ENCODE measurements around the gene DEUP1.
"Not testable (repeated sequence)": the region's sequence is repeated elsewhere in the genome, so short reads cannot be mapped to it uniquely, and the experiment has no call there.

Gene DEUP1, protein sequence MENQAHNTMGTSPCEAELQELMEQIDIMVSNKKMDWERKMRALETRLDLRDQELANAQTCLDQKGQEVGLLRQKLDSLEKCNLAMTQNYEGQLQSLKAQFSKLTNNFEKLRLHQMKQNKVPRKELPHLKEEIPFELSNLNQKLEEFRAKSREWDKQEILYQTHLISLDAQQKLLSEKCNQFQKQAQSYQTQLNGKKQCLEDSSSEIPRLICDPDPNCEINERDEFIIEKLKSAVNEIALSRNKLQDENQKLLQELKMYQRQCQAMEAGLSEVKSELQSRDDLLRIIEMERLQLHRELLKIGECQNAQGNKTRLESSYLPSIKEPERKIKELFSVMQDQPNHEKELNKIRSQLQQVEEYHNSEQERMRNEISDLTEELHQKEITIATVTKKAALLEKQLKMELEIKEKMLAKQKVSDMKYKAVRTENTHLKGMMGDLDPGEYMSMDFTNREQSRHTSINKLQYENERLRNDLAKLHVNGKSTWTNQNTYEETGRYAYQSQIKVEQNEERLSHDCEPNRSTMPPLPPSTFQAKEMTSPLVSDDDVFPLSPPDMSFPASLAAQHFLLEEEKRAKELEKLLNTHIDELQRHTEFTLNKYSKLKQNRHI

GRCh38 chr11:93330446-93330984 lies at the start of gene DEUP1:
Gene DEUP1 (plus strand): TSS chr11:93330742. CDS start chr11:93332260, 1,518 bp downstream.
- no peak for DNase-seq (ENCODE audit: low read depth in 2 of 2)

GRCh38 chr11:93285430-93285829 lies 45.1 kb upstream of the DEUP1 start:
- no peak for DNase-seq (ENCODE audit: low read depth in 2 of 2)

- DNase-seq (ENCODE audit: low read depth in 2 of 2): no peak
Measured at GRCh38 chr11:93287434-93287833, 43.1 kb upstream of the DEUP1 start.

DNA sequence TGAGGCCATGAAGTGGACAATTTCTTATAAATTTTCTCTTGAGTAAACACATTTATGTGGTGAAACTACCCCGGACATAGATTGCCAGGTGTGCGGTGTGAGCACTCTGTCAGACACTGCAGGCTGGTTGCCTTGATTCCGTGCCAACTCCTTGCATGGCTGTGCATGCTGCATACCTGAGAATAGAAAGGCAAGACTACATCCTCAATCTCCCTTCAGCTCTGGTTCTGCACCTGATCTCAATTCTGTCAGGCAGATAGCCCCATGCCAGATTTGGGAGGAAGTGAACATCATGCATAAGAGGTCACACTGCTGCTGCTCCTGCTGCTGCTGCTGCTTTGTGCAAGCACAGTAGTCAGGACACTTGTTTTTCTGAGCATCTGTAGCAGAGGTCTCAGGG lies 42.5 kb upstream of the DEUP1 start:
- no peak for DNase-seq (ENCODE audit: low read depth in 2 of 2)

DNA sequence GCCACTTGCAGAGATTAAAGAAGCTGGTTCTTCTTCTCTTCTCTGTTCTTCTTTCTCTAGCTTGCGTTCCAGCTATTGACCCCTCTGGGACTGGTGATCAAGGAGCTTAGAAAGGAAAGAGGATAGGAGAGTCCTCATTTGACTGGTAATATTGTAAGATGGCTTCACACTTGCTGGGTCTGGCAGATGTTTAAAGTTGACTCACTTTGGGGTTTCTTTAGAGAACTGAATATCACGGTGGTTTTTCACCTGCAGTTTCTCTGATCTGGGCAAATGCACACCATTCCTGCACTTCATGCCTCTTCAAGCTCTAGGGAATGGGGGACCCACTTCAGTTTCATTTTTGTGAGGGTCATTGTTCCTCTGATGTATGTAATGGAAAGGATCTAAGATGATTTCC lies 41.8 kb upstream of the DEUP1 start:
- no peak for DNase-seq (ENCODE audit: low read depth in 2 of 2)

DNA sequence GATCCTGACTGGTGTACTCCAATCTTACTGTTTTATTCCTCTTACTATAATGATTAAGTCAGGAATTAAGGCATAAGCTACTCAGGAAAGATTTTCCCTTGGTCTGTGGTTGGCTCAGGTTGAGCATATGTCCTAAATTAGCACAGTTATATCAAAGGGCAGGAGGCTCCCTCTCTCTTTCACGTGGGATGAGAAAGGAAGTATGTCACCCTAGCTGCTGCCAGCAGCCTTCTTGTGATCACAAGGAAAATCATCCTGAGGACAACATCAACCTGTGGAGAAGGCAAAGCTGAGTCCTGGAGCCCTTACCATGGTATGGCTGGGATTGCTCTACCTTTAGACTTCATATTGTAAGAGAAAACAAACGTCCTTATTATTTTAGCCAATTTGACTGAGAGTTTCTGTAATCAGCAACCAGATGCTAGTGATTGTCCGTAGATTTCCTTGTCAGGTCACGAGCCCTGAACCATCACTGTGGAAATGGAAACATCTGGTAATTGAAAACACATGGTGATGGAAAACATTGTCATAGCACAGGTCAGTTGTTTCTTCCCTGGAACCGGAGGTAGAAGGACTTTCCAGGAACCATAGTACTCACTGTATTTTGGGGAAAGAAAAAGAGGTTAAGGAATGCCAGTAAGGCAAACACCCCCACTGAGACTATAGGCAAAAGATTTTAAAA lies 40.6 kb upstream of the DEUP1 start:
- no peak for DNase-seq (ENCODE audit: low read depth in 2 of 2)

DNA sequence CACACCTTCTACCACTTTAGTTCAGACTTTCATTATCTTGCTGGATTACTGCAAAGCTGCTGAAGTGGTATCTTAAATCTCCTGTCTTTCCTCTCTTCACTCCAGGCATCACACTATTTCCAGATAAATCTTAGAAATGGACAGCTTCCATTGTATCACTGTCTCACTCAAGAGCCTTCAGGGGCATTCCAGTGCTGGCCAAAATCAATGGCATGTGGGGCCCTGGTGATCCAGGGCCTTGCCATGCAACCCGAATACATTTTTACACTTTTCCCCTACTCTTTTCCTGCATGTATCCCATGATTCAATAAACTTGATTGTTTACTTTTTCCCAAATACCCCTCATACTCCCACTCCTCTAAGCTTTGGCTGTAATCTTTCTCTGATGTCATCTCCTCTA lies 39.4 kb upstream of the DEUP1 start:
- DNase-seq (ENCODE audit: low read depth in 2 of 2): no peak

DNA sequence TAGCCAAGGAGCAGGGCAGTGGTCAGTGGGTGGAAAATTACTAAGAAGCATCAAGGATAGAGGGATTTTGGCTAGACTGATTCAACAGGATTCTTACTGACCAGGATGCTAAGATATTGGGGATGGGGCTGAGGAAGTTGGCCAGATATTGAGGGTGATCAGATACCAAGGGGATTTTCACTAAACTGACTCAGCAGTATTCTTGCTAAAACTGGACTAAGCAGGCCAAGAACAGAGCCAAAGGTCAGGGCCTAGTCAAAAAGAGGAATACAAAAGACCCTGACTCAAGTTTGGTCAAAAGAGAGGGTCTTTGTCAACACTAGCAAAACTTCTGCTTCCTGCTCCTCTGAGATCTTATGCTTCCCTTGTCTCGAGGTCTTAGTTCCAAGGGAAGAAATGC lies 38.6 kb upstream of the DEUP1 start:
- no peak for DNase-seq (ENCODE audit: low read depth in 2 of 2)

DNA sequence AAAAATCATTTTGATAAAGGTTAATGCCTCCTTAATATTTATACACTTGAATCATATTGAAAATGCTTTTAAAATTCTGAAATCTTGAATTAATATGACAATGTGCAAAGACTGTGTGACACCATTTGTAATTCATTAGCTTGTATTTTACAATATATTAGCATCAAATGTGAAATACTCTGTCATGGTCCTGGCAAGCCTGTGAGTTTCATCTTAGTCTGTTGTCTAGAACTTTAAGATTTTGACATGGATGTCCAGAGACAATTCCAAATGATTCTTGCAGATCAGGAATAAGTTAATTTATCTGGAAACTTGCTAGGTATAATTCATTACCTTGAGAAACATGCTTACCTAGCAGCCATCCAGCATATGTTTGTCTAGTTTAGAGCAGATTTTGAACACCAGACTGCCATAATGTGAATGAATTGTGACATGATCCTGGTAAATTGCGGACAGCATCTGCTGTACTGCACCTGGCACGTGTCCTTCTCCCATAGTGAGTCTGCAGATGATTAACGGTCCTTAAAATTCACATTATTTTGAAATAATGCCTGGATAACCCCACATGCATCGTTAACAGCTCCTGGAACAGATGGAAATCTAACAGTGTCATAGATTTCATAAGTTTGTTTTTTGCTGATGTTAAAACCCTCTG lies 34.5 kb upstream of the DEUP1 start:
- no peak for DNase-seq (ENCODE audit: low read depth in 2 of 2)

DNA sequence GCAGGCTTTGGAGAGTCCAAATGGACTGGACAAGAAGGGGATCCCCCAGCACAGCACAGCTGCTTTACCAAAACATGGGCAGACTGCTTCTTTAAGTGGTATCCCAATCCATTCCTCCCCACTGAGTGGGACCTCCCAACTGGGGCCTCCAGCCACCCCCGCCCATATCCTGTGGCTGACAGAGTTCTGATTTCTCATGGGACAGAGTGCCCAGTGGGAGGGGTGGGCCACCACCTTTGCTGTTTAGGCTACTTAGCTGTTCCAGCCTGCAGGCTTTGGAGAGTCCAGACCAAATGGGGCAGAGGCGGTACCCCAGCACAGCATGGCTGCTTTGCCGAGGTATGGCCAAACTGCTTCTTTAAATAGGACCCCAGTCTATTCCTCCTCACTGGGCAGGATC lies 26.9 kb upstream of the DEUP1 start:
- DNase-seq (ENCODE audit: low read depth in 2 of 2): no peak

DNA sequence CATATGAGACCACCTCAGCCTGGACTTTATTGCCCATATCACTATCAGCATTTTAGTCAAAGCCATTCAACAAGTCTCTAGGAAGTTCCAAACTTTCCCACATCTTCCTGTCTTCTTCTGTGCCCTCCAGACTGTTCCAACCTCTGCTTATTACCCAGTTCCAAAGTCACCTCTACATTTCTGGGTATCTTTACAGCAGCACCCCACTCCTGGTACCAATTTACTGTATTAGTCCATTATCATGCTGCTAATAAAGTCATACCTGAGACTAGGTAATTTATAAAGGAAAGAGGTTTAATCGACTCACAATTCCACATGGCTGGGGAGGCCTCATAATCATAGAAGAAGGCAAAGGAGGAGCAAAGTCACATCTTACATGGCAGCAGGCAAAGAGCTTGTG lies 16.1 kb upstream of the DEUP1 start:
- DNase-seq (ENCODE audit: low read depth in 2 of 2): not testable (repeated sequence)

DNA sequence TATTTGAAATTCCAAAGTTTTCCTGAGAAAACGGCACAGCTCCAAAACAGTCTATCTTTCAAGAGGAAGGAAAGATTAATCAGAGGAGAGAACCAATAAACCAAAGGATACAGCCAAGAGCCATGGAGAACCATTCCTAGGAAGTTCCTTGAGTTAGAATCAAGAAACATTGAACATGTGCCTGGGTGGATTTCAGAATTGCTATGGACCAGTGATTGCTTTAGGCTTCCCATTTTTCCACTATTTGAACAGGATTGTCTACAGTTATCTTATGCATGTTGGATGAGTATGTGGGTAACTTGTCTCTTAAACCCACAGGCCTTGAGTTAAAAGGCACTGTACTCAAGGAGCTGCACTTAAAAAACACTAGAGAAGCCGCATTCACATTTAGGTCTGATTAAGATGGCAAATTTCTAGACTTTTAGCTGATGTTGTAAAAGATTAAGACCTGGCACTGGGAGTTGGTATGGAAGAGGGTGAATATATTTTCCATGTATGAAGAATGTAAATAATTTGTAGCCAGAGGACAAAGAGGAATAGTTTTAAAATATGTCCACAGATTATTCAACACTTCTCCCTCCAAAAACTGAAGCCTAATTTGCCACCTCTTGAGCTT lies 11.2 kb upstream of the DEUP1 start:
- DNase-seq (ENCODE audit: low read depth in 2 of 2): no peak

DNA sequence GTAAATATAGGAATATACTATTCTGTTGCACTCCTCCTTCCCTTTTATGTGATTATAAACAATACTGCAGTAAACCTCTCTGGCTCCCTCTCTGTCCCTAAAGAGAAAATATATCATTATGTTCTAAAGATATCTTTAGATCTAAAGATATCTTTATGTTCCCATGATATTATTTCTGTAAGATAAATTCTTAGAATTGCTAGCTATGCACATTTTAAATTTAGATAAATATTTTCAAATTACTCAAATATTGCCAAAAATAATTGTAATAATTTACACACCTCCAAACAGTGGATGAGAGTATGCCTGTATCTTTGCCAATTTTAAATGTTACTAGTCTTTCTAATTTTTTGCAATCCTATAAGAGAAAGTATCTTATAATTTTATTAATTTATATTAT lies 10.3 kb upstream of the DEUP1 start:
- DNase-seq (ENCODE audit: low read depth in 2 of 2): no peak

- DNase-seq (ENCODE audit: low read depth in 2 of 2): no peak
Measured at GRCh38 chr11:93322207-93322606, 8.3 kb upstream of the DEUP1 start.

DNA sequence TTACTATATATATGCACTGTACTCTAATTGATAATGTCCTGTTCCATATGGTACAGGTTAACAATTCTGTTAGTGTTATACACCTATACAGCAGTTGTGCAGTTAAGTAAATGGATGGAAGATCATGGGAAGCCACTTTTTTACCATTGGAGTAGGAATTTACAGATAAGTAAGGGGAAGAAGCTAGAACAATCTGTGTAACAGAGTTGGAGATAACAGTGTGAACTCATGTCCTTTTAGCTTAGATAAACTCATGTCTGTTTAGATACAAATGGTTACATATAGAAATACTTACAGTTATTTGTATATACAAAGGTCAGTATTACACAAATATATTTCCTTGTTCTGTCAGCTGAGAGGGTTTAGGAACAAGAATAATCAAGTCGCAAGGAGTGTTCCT lies 6.8 kb upstream of the DEUP1 start:
- no peak for DNase-seq (ENCODE audit: low read depth in 2 of 2)

DNA sequence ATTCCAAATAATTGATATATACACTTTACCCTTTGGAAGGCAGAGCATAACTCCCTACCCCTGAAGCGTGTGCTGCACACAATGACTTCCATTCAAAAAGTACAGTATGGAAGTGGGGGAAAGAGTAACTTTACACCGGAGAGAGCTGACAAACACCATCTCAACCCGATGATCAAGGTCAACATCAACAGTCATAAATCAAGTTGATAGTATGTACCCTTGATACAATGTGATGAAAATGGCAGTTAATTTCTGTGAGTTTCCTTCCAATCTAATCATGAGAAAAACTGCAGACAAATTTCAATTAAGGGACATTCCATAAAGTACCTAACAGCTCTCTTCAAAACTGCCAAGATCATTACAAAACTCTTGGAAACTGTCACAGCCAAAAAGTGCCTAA lies 6.0 kb upstream of the DEUP1 start:
- no peak for DNase-seq (ENCODE audit: low read depth in 2 of 2)

DNA sequence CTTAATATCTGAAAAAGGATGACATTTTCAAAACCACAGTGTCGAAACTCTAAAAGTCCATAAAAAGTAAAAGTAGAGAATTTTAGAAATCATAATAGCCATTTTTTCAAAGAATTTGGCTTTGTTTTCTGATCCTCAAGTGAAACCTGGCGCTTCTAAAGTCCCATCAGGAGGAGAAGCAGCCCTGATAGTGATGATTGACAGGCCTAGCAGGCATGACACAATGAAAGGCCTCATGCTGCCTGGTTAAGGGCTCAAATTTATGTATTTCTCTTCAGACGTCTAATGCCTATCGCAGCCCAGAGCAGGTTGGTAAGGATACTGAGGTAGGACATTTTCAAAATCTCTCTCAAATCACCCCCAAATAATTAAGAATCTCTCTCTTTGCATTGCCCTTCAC lies 3.9 kb upstream of the DEUP1 start:
- no peak for DNase-seq (ENCODE audit: low read depth in 2 of 2)

- no peak for DNase-seq (ENCODE audit: low read depth in 2 of 2)
Measured at GRCh38 chr11:93329936-93330445, 551 bp upstream of the DEUP1 start.

GRCh38 chr11:93340223-93340622 lies 9.7 kb downstream of the DEUP1 start:
- no peak for DNase-seq (ENCODE audit: low read depth in 2 of 2)

- no peak for DNase-seq (ENCODE audit: low read depth in 2 of 2)
Measured at GRCh38 chr11:93344855-93345333, 14.4 kb downstream of the DEUP1 start.

DNA sequence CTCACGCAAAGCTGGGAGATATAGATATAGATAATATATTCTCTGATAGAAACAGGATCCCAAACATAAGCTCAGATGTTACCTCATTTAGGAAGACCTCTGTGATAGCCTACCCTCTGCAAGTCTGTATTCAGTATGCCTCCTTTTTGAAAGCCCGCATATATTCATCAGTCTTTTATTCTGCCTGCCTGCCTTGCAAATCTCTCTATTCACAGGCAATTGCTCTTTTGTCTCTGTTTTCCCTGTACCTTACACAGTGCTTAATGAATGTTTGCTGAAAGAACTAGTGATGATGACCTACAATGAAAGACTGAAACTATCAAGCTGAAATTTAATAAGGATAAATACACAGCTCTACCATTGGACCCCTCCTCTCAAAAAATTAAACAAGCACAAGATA lies 18.4 kb downstream of the DEUP1 start:
- DNase-seq (ENCODE audit: low read depth in 2 of 2): no peak

All from stimulated activated CD8-positive, alpha-beta memory T cell treated with anti-CD3 and anti-CD28 coated beads, Interleukin-2, amount 100 ng/mL, for 48 hours (primary cell).